Activated naive CD4-positive, alpha-beta T cell treated with anti-CD3 and anti-CD28 coated beads, Interleukin-2, amount 50 U/mL, for 24 hours (primary cell): ENCODE results near the gene CRY2.

Source experiments
- H3K27ac Mint-ChIP-seq: one replicate; pipeline ENCODE4 v1.8.0; 2021; ENCODE audit warnings: mild to moderate bottlenecking, mixed read lengths
- H3K27me3 Mint-ChIP-seq: one replicate; pipeline ENCODE4 v1.8.0; 2021; ENCODE audit warnings: mixed read lengths
- H3K36me3 Mint-ChIP-seq: one replicate; pipeline ENCODE4 v1.8.0; 2021; ENCODE audit warnings: mixed read lengths
- H3K4me1 Mint-ChIP-seq: one replicate; pipeline ENCODE4 v1.8.0; 2021; ENCODE audit warnings: mixed read lengths
- H3K4me3 Mint-ChIP-seq: one replicate; pipeline ENCODE4 v1.8.0; 2021; ENCODE audit warnings: mild to moderate bottlenecking, mixed read lengths
- H3K9me3 Mint-ChIP-seq: one replicate; pipeline ENCODE4 v1.8.0; 2021; ENCODE audit warnings: mixed read lengths

Gene CRY2

GRCh38 chr11:45930031-45930794 is 82.9 kb downstream of the CRY2 start:
- no peaks in the 10 kb centered on the region for H3K36me3 Mint-ChIP-seq
- no peaks in the 10 kb centered on the region for H3K27me3 Mint-ChIP-seq
- H3K27ac Mint-ChIP-seq: peak overlapping the region; percentile 30
- peaks cover 20% of the 10 kb centered on the region for H3K4me1 Mint-ChIP-seq
- H3K4me3 Mint-ChIP-seq: peak overlapping the region; percentile 28
- H3K9me3 Mint-ChIP-seq: no peaks in the 10 kb centered on the region

GRCh38 chr11:45930951-45931570 is 83.8 kb downstream of the CRY2 start:
- Mint-ChIP-seq H3K4me3 (no peak overlapping the region), H3K27me3 (no peaks in the 10 kb centered on the region), H3K9me3 (no peaks in the 10 kb centered on the region), H3K36me3 (no peaks in the 10 kb centered on the region), H3K4me1 (peaks cover 20% of the 10 kb centered on the region), H3K27ac (peak overlapping the region; percentile 46)

GRCh38 chr11:45931739-45932138 is 84.5 kb downstream of the CRY2 start:
- Mint-ChIP-seq H3K27me3 (no peaks in the 10 kb centered on the region), H3K36me3 (peaks cover 1% of the 10 kb centered on the region), H3K4me1 (peaks cover 20% of the 10 kb centered on the region), H3K27ac (no peak overlapping the region), H3K4me3 (no peak overlapping the region), H3K9me3 (no peaks in the 10 kb centered on the region)

- H3K36me3 Mint-ChIP-seq: peaks cover 3% of the 10 kb centered on the region
- H3K9me3 Mint-ChIP-seq: no peaks in the 10 kb centered on the region
- H3K4me3 Mint-ChIP-seq: no peak overlapping the region
- H3K27ac Mint-ChIP-seq: no peak overlapping the region
- no peaks in the 10 kb centered on the region for H3K27me3 Mint-ChIP-seq
- H3K4me1 Mint-ChIP-seq: peaks cover 20% of the 10 kb centered on the region
Observed at GRCh38 chr11:45932217-45932616, 84.9 kb downstream of the CRY2 start.
